ENCODE data around the gene ZNF19. TPM values are rescaled to one million over a fixed set of nuclear protein-coding genes. Genes with fewer than 3 reads are reported as not detected.

The ZNF19 gene
- total and polyA plus RNA-seq, 9 of the 15 experiments (the other 6 are each of a cell fraction or from before 2014, with no cell fraction given), result 1.2 to 2.8 (median 1.8) TPM

- in situ Hi-C loops (cut with MboI), result no loop called here
- no TSS peak for BruUV-seq (replicated peaks)
- ChIA-PET POLR2A (no interaction called here), CTCF (ENCODE audit: low intra/inter-chr PET ratio) (no interaction called here)
- no peak overlapping the region for H3K4me2 ChIP-seq (ENCODE audit: insufficient read depth, low read length)
- H3K4me1 ChIP-seq (replicated peaks in 1 of 2; ENCODE audit: control insufficient read depth in 2 of 2, insufficient read depth in 2 of 2, low read length in 2 of 2), result no peaks in the 10 kb centered on the region
- H3K4me3 ChIP-seq, result no peak overlapping the region
- H3K79me2 ChIP-seq (ENCODE audit: control insufficient read depth, insufficient read depth, low read length), result no peaks in the 10 kb centered on the region
- H3K27ac ChIP-seq (ENCODE audit: extremely low read depth, low read depth, low read length), result no peak overlapping the region
- H3K9ac ChIP-seq (ENCODE audit: insufficient read depth in 1 of 2, low read depth in 2 of 2, low read length in 2 of 2), result no peak overlapping the region
- no peak for FAIRE-seq
- ATAC-seq, result no peak
- H4K20me1 ChIP-seq (replicated peaks; ENCODE audit: control insufficient read depth, insufficient read depth, low read length), result no peaks in the 10 kb centered on the region; the same call in 1 of the 2 replicates
- no peaks in the 10 kb centered on the region for H3K9me1 ChIP-seq (ENCODE audit: control insufficient read depth, insufficient read depth, low read length)
- H3K27me3 ChIP-seq (ENCODE audit: control insufficient read depth in 2 of 2, insufficient read depth in 2 of 2, low read length in 2 of 2), result peaks cover 5 to 12% of the 10 kb centered on the region in 2 experiments; a peak in 4 of 5 replicates
- H2AFZ ChIP-seq (ENCODE audit: low read depth, low read length), result no peak overlapping the region
- intact Hi-C loops (cut with micrococcal nuclease), result no loop called here
- TF ChIP-seq ZNF316 (IDR thresholded peaks at IDR 0.05) (0 out of 2 replicates have a peak, but pooled peaks have one; percentile 4), HNRNPH1 (optimal IDR thresholded peaks at IDR 0.05; ENCODE audit: low read depth, low read length) (no peak), MECOM (CRISPR knock-in tag; IDR thresholded peaks at IDR 0.05) (no peak), MTA1 (IDR thresholded peaks at IDR 0.05; ENCODE audit: borderline replicate concordance) (no peak), ZBTB1 (CRISPR knock-in tag; IDR thresholded peaks at IDR 0.05; ENCODE audit: borderline replicate concordance, low read depth) (no peak), STAG1 (CRISPR knock-in tag; IDR thresholded peaks at IDR 0.05; ENCODE audit: borderline replicate concordance) (no peak), ZNF384 (IDR thresholded peaks at IDR 0.05; ENCODE audit: low read depth, low read length) (no peak), NFE2L1 (tag; IDR thresholded peaks at IDR 0.05; ENCODE audit: borderline replicate concordance, low read depth) (peak; percentile 7; the same call in 1 of the 2 replicates), ZNF280A (IDR thresholded peaks at IDR 0.05; ENCODE audit: low read depth, partially characterized antibody) (no peak), CBX3 (IDR thresholded peaks at IDR 0.05; ENCODE audit: borderline replicate concordance in 1 of 2, low read length in 2 of 2) (no peak), ZBTB8A (IDR thresholded peaks at IDR 0.05; ENCODE audit: partially characterized antibody) (no peak), MAFG (tag; conservative IDR thresholded peaks at IDR 0.05) (peak; percentile 53), ELF2 (CRISPR knock-in tag; IDR thresholded peaks at IDR 0.05) (no peak)
- no peaks in the 10 kb centered on the region for H3K36me3 ChIP-seq (ENCODE audit: control insufficient read depth, insufficient read depth, low read length)
- no peaks in the 10 kb centered on the region for H3K9me3 ChIP-seq (replicated peaks; ENCODE audit: control insufficient read depth, insufficient read depth, low read depth, low read length)
- DNase-seq (ENCODE audit: extremely low read depth in 1 of 4, low spot score in 3 of 4), result no peak
- 0% methylated on average over 1 of the region's 1 CpG for WGBS (ENCODE audit: insufficient coverage, low coverage, missing lambda C conversion rate)
These were observed 17.9 kb upstream of the ZNF19 start for GRCh38 chr16:71507061-71507460.
